PC-3 (cell line): ENCODE measurements around the gene GRIP1. TPM values are rescaled to one million over a fixed set of nuclear protein-coding genes. Genes with fewer than 3 reads are reported as not detected.
A peak's percentile ranks its signal among the peaks of the same experiment; 100 is the strongest.

Experiments used
- ATAC-seq: fragments of 200-7000 bp; cut with Tn5 transposase; 2 replicates; pipeline ENCODE4 v1.9.1; 2020; ENCODE audit warnings: mild to moderate bottlenecking, moderate library complexity
- BruUV-seq: library from RNA; stranded (reverse); fragments of 400-500 nt; replicated peaks from 2 replicates; lab custom pipeline; 2021; lab: Mats Ljungman, UMichigan
- CTCF ChIA-PET: fragments of 300-600 bp; sonication (Branson Sonifier 250); formaldehyde crosslinking; loops from one replicate; lab custom pipeline; 2022; ENCODE audit warnings: antibody characterized with exemption; lab: Charles Lee
- POLR2A ChIA-PET: fragments of 300-600 bp; sonication (Branson Sonifier 250); formaldehyde crosslinking; loops from one replicate; lab custom pipeline; 2022; ENCODE audit warnings: antibody characterized with exemption; ENCODE audit not compliant: unreplicated experiment; lab: Charles Lee
- DNase-seq: peaks from one replicate; pipeline ENCODE4 v3.0.0-alpha.2; 2015
- H2AFZ ChIP-seq: fragments of 300-600 bp; sonication (generic); 2 replicates; pipeline ENCODE4 v1.6.0; 2016; ENCODE audit warnings: antibody characterized with exemption, low read length
- H3F3A ChIP-seq: fragments of 300-600 bp; sonication (generic); one replicate; pipeline ENCODE4 v1.6.0; 2017; ENCODE audit warnings: antibody characterized with exemption, low read length, control low read depth, mild to moderate bottlenecking; ENCODE audit not compliant: unreplicated experiment
- H3K27ac ChIP-seq: fragments of 300-600 bp; sonication (generic); 2 replicates; pipeline ENCODE4 v1.5.1; 2016; ENCODE audit warnings: mild to moderate bottlenecking, low read length
- H3K27me3 ChIP-seq: fragments of 300-600 bp; sonication (generic); 2 replicates; pipeline ENCODE4 v1.6.1; 2016; ENCODE audit warnings: low read length, mixed read lengths
- H3K36me3 ChIP-seq: fragments of 300-600 bp; sonication (generic); 2 replicates; pipeline ENCODE4 v1.6.1; 2016; ENCODE audit warnings: low read depth, mixed run types, low read length, mixed read lengths
- H3K4me1 ChIP-seq: fragments of 300-600 bp; sonication (generic); 2 replicates; pipeline ENCODE4 v1.5.1; 2016; ENCODE audit warnings: low read length; ENCODE audit not compliant: insufficient read depth
- H3K4me2 ChIP-seq: fragments of 300-600 bp; sonication (generic); 2 replicates; pipeline ENCODE4 v1.6.0; 2016; ENCODE audit warnings: low read length
- H3K4me3 ChIP-seq: fragments of 300-600 bp; sonication (generic); 2 replicates; pipeline ENCODE4 v1.5.1; 2016; ENCODE audit warnings: mild to moderate bottlenecking, low read length, mixed read lengths
- H3K79me2 ChIP-seq: fragments of 300-600 bp; sonication (generic); 2 replicates; pipeline ENCODE4 v1.6.1; 2017; ENCODE audit warnings: low read length, mixed read lengths
- H3K9ac ChIP-seq: fragments of 300-600 bp; sonication (generic); 2 replicates; pipeline ENCODE4 v1.6.0; 2016; ENCODE audit warnings: mild to moderate bottlenecking, low read length
- H3K9me2 ChIP-seq: fragments of 300-600 bp; sonication (generic); replicated peaks from 2 replicates; pipeline ENCODE4 v1.6.1; 2016; ENCODE audit warnings: mixed run types, low read length, mixed read lengths
- H3K9me3 ChIP-seq: fragments of 300-600 bp; sonication (generic); 2 replicates; pipeline ENCODE4 v1.6.1; 2016; ENCODE audit warnings: low read length, mixed read lengths
- H4K20me1 ChIP-seq: fragments of 300-600 bp; sonication (generic); 2 replicates; pipeline ENCODE4 v1.6.1; 2016; ENCODE audit warnings: low read length, mixed read lengths
- CTCF ChIP-seq: fragments of 300-600 bp; sonication (generic); conservative IDR thresholded peaks from 2 replicates; pipeline ENCODE4 v1.5.1; 2017; ENCODE audit warnings: antibody characterized with exemption, low read depth, mild to moderate bottlenecking, low read length
- EZH2 ChIP-seq: fragments of 300-600 bp; sonication (generic); IDR thresholded peaks from one replicate; pipeline ENCODE4 v1.6.1; 2017; ENCODE audit warnings: antibody characterized with exemption, mild to moderate bottlenecking, low read length; ENCODE audit not compliant: unreplicated experiment
- EZH2phosphoT487 ChIP-seq: fragments of 300-600 bp; sonication (generic); IDR thresholded peaks from 2 replicates; pipeline ENCODE4 v1.6.1; 2018; ENCODE audit warnings: mild to moderate bottlenecking, antibody characterized with exemption, low read length, borderline replicate concordance
- intact Hi-C: fragments of 100-400 bp; cut with micrococcal nuclease; formaldehyde crosslinking; loops from 2 replicates; pipeline ENCODE4 v1.9.0; 2023
- total RNA-seq: library from RNA; depleted of rRNA; stranded (reverse); fragments of >200 nt; gene quantifications from 2 replicates; pipeline ENCODE4 v1.2.3, GENCODE V29; 2014

GRIP1 gene
- total RNA-seq, 1 experiment from 2014 or later: 2.0 TPM

DNA sequence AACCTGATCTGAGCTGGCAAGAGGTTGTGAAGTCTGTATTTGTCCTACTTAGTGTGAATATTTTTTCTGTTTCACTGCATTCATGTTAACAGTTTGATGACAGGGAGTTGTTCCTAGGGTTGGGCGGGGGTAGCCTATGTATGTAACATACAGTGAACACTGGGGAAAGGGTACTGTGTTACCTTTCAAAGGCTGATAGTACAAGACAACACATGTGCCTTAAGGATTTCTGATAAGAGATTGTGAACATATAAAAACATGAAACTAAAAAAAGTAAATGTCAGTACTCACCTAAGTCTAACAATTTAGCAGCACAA lies 30.5 kb upstream of the GRIP1 start:
- Histone ChIP-seq H3K4me1 (no peaks in the 10 kb centered on the region), H3K9me2 (no peaks in the 10 kb centered on the region), H3K4me2 (no peak overlapping the region), H3K9me3 (no peaks in the 10 kb centered on the region), H4K20me1 (no peaks in the 10 kb centered on the region), H3K27ac (no peak overlapping the region), H3K27me3 (peaks cover 12% of the 10 kb centered on the region; the same call in 1 of the 2 replicates), H3K79me2 (no peaks in the 10 kb centered on the region), H3K9ac (no peak overlapping the region), H3F3A (no peaks in the 10 kb centered on the region), H3K36me3 (no peaks in the 10 kb centered on the region), H2AFZ (no peak overlapping the region), H3K4me3 (no peak overlapping the region)
- intact Hi-C loops: loop anchor here (5.0 kb wide), 1 partner anchor 437 kb away; no protein-coding TSS in a partner anchor
- ATAC-seq (no peak), DNase-seq (no peak)
- ChIA-PET POLR2A (no interaction called here), CTCF (interaction anchor here (0.6 kb wide), 1 partner anchor 32 kb away, joined by 3 read pairs; no protein-coding TSS in a partner anchor)
- no TSS peak for BruUV-seq
- TF ChIP-seq CTCF: no peak

DNA sequence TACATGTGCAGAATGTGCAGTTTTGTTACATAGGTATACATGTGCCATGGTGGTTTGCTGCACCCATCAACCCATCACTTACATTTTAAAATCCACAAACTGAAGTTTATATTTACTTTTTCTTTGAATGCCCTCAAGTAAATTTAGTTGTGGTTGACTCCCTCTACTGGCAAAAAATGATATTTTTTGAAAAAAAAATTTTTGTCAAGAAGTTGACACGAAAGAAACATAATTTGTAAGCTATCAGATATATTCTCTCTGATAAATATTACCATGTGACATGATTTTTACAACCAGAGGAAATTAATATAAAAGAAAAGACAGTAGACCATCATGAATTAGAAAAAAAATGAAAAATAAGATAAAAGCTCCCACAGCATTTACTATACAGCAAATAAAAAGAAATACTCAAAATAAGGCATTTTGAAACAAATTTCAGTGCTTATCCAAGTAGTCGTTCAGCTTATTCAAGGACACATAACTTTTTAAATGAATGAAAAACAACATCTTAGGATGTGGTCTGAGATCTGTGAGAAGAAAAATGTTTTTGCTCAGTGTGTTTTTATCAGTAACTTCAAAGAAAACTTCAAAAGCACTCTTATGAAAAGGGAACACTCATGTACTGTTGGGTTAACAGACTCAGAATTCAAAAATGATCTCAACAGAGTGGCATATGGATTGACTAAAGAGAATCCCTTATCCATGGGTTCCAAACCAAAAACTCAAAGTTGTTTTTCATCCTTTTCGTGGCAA lies 30.0 kb upstream of the GRIP1 start:
- Histone ChIP-seq H3K9me3 (no peaks in the 10 kb centered on the region), H3K4me3 (no peak overlapping the region), H3K4me1 (no peaks in the 10 kb centered on the region), H3K27me3 (peaks cover 12% of the 10 kb centered on the region; the same call in 1 of the 2 replicates), H2AFZ (no peak overlapping the region), H3K4me2 (no peak overlapping the region), H3K9me2 (no peaks in the 10 kb centered on the region), H4K20me1 (no peaks in the 10 kb centered on the region), H3K27ac (no peak overlapping the region), H3K79me2 (no peaks in the 10 kb centered on the region), H3K36me3 (no peaks in the 10 kb centered on the region), H3F3A (no peaks in the 10 kb centered on the region), H3K9ac (no peak overlapping the region)
- intact Hi-C loops: loop anchor here (5.0 kb wide), 1 partner anchor 437 kb away; no protein-coding TSS in a partner anchor
- POLR2A ChIA-PET: no interaction called here
- CTCF ChIA-PET: interaction anchor here (0.6 to 0.8 kb wide), 3 partner anchors 15 to 31 kb away, joined by 3 read pairs; no protein-coding TSS in a partner anchor
- DNase-seq (peak; percentile 72), ATAC-seq (no peak)
- BruUV-seq: no TSS peak
- no peak for TF ChIP-seq EZH2
- no peak for TF ChIP-seq EZH2phosphoT487
- peak; percentile 64 for TF ChIP-seq CTCF
